Measurements from ENCODE around the gene RAI1. TPM values are rescaled to one million over a fixed set of nuclear protein-coding genes. Genes with fewer than 3 reads are reported as not detected.

RAI1 gene
- polyA plus RNA-seq, 1 donor from 2014 or later, result 3.0 TPM

GRCh38 chr17:17792037-17792550 lies 110.8 kb downstream of the RAI1 start:
- Mint-ChIP-seq H3K36me3 (no peaks in the 10 kb centered on the region), H3K9me3 (no peaks in the 10 kb centered on the region), H3K4me1 (peaks cover 0 to 12% (median 4%) of the 10 kb centered on the region in 3 donors), H3K27me3 (no peaks in the 10 kb centered on the region), H3K27ac (no peak overlapping the region), H3K4me3 (peak overlapping the region in 1 of 4 donors; percentile 24)

- Mint-ChIP-seq H3K4me3 (peak overlapping the region in 1 of 4 donors; percentile 63), H3K9me3 (no peaks in the 10 kb centered on the region), H3K27me3 (no peaks in the 10 kb centered on the region), H3K27ac (no peak overlapping the region), H3K4me1 (peaks cover 0 to 12% (median 4%) of the 10 kb centered on the region in 3 donors), H3K36me3 (no peaks in the 10 kb centered on the region)
These were observed 111.5 kb downstream of the RAI1 start for GRCh38 chr17:17792551-17793377.

- Mint-ChIP-seq H3K4me3 (peak overlapping the region in 2 of 4 donors; percentile 30 to 74), H3K27me3 (no peaks in the 10 kb centered on the region)
These were observed 112.3 kb downstream of the RAI1 start for GRCh38 chr17:17793378-17794214.

GRCh38 chr17:17794382-17794781 lies 113.1 kb downstream of the RAI1 start:
- peak overlapping the region in 1 of 4 donors; percentile 30 for H3K4me3 Mint-ChIP-seq
- peaks cover 0 to 12% (median 4%) of the 10 kb centered on the region in 3 donors for H3K4me1 Mint-ChIP-seq
- H3K27ac Mint-ChIP-seq, result no peak overlapping the region
- no peaks in the 10 kb centered on the region for H3K9me3 Mint-ChIP-seq
- no peaks in the 10 kb centered on the region for H3K27me3 Mint-ChIP-seq
- no peaks in the 10 kb centered on the region for H3K36me3 Mint-ChIP-seq

More at GRCh38 chr17:17793378-17794214, 112.3 kb downstream of the RAI1 start:
- H3K36me3 Mint-ChIP-seq, result no peaks in the 10 kb centered on the region
- H3K27ac Mint-ChIP-seq, result peak overlapping the region in 1 of 3 donors; percentile 62
- H3K4me1 Mint-ChIP-seq, result peaks cover 0 to 12% (median 4%) of the 10 kb centered on the region in 3 donors
- H3K9me3 Mint-ChIP-seq, result no peaks in the 10 kb centered on the region

- no peaks in the 10 kb centered on the region for H3K27me3 Mint-ChIP-seq
- H3K36me3 Mint-ChIP-seq, result no peaks in the 10 kb centered on the region
- peaks cover 0 to 12% (median 4%) of the 10 kb centered on the region in 3 donors for H3K4me1 Mint-ChIP-seq
- no peak overlapping the region for H3K4me3 Mint-ChIP-seq
- H3K9me3 Mint-ChIP-seq, result no peaks in the 10 kb centered on the region
- H3K27ac Mint-ChIP-seq, result no peak overlapping the region
These were observed 114.0 kb downstream of the RAI1 start for GRCh38 chr17:17795296-17795695.

- no peaks in the 10 kb centered on the region for H3K36me3 Mint-ChIP-seq
- H3K4me1 Mint-ChIP-seq, result peaks cover 0 to 8% (median 4%) of the 10 kb centered on the region in 3 donors
- H3K9me3 Mint-ChIP-seq, result no peaks in the 10 kb centered on the region
- H3K27ac Mint-ChIP-seq, result no peak overlapping the region
- no peaks in the 10 kb centered on the region for H3K27me3 Mint-ChIP-seq
- H3K4me3 Mint-ChIP-seq, result no peak overlapping the region
These were observed 114.9 kb downstream of the RAI1 start for GRCh38 chr17:17795946-17796786.

GRCh38 chr17:17796787-17797061 lies 115.5 kb downstream of the RAI1 start:
- Mint-ChIP-seq H3K4me3 (no peak overlapping the region), H3K36me3 (no peaks in the 10 kb centered on the region), H3K27ac (no peak overlapping the region), H3K9me3 (no peaks in the 10 kb centered on the region), H3K27me3 (no peaks in the 10 kb centered on the region), H3K4me1 (peaks cover 0 to 8% (median 4%) of the 10 kb centered on the region in 3 donors)

GRCh38 chr17:17797119-17797809 lies 116.0 kb downstream of the RAI1 start:
- no peaks in the 10 kb centered on the region for H3K9me3 Mint-ChIP-seq
- peaks cover 0 to 4% (median 2%) of the 10 kb centered on the region in 3 donors for H3K4me1 Mint-ChIP-seq
- H3K36me3 Mint-ChIP-seq, result no peaks in the 10 kb centered on the region
- H3K27ac Mint-ChIP-seq, result no peak overlapping the region
- no peaks in the 10 kb centered on the region for H3K27me3 Mint-ChIP-seq
- no peak overlapping the region for H3K4me3 Mint-ChIP-seq

- no peak overlapping the region for H3K4me3 Mint-ChIP-seq
These were observed 116.8 kb downstream of the RAI1 start for GRCh38 chr17:17798010-17798556.

GRCh38 chr17:17798573-17799255 lies 117.5 kb downstream of the RAI1 start:
- Mint-ChIP-seq H3K4me1 (no peaks in the 10 kb centered on the region), H3K36me3 (no peaks in the 10 kb centered on the region)

More at GRCh38 chr17:17798010-17798556, 116.8 kb downstream of the RAI1 start:
- H3K4me1 Mint-ChIP-seq, result no peaks in the 10 kb centered on the region
- no peaks in the 10 kb centered on the region for H3K27me3 Mint-ChIP-seq
- H3K36me3 Mint-ChIP-seq, result no peaks in the 10 kb centered on the region
- no peak overlapping the region for H3K27ac Mint-ChIP-seq
- no peaks in the 10 kb centered on the region for H3K9me3 Mint-ChIP-seq

GRCh38 chr17:17800504-17801021 lies 119.3 kb downstream of the RAI1 start:
- Mint-ChIP-seq H3K4me3 (no peak overlapping the region), H3K4me1 (no peaks in the 10 kb centered on the region), H3K27ac (no peak overlapping the region), H3K27me3 (no peaks in the 10 kb centered on the region), H3K9me3 (no peaks in the 10 kb centered on the region), H3K36me3 (no peaks in the 10 kb centered on the region)

More at GRCh38 chr17:17798573-17799255, 117.5 kb downstream of the RAI1 start:
- H3K9me3 Mint-ChIP-seq, result no peaks in the 10 kb centered on the region
- H3K27me3 Mint-ChIP-seq, result no peaks in the 10 kb centered on the region
- H3K27ac Mint-ChIP-seq, result no peak overlapping the region
- H3K4me3 Mint-ChIP-seq, result no peak overlapping the region

- no peaks in the 10 kb centered on the region for H3K36me3 Mint-ChIP-seq
- H3K27me3 Mint-ChIP-seq, result no peaks in the 10 kb centered on the region
- H3K9me3 Mint-ChIP-seq, result no peaks in the 10 kb centered on the region
- no peaks in the 10 kb centered on the region for H3K4me1 Mint-ChIP-seq
- no peak overlapping the region for H3K4me3 Mint-ChIP-seq
- H3K27ac Mint-ChIP-seq, result no peak overlapping the region
These were observed 120.7 kb downstream of the RAI1 start for GRCh38 chr17:17801800-17802481.

- no peaks in the 10 kb centered on the region for H3K27me3 Mint-ChIP-seq
- no peaks in the 10 kb centered on the region for H3K9me3 Mint-ChIP-seq
- peaks cover 0 to 4% (median 4%) of the 10 kb centered on the region in 3 donors for H3K4me1 Mint-ChIP-seq
- H3K36me3 Mint-ChIP-seq, result no peaks in the 10 kb centered on the region
- H3K4me3 Mint-ChIP-seq, result no peak overlapping the region
- no peak overlapping the region for H3K27ac Mint-ChIP-seq
These were observed 122.7 kb downstream of the RAI1 start for GRCh38 chr17:17804007-17804406.
